Esophagus muscularis mucosa (tissue), 4 donors: ENCODE data around the gene TMEM235. TPM values are rescaled to one million over a fixed set of nuclear protein-coding genes. Genes with fewer than 3 reads are reported as not detected.

ENCODE experiments used
- DNase-seq: peaks from one replicate; pipeline ENCODE4 v3.0.0-alpha.2; 2017; ENCODE audit errors: extremely low spot score
- H3K27ac ChIP-seq, 4 donors: fragments of 200-600 bp; sonication (generic); replicated peaks in 1 of 4; 1 replicate in 3 of 4; 2 replicates in 1 of 4; pipeline ENCODE4 v1.5.1; 2016 to 2019; ENCODE audit warnings: mild to moderate bottlenecking in 1 of 4
- H3K27me3 ChIP-seq, 4 donors: fragments of 200-600 bp; sonication (generic); one replicate each; pipeline versions ENCODE4 v1.5.1 to v1.6.0; 2016 to 2019
- H3K36me3 ChIP-seq, 4 donors: fragments of 200-600 bp; sonication (generic); one replicate each; pipeline ENCODE4 v1.5.1; 2016 to 2019
- H3K4me1 ChIP-seq, 4 donors: fragments of 200-600 bp; sonication (generic); one replicate each; pipeline ENCODE4 v1.5.1; 2016 to 2019
- H3K4me3 ChIP-seq, 4 donors: fragments of 200-600 bp; sonication (generic); 1 replicate in 2 of 4; 2 replicates in 2 of 4; pipeline ENCODE4 v1.5.1; 2016 to 2019; ENCODE audit warnings: mild to moderate bottlenecking in 4 of 4, moderate library complexity in 1 of 4
- H3K9me3 ChIP-seq, 4 donors: fragments of 200-600 bp; sonication (generic); 1 replicate in 3 of 4; 2 replicates in 1 of 4; pipeline ENCODE4 v1.5.1; 2016 to 2019
- CTCF ChIP-seq, 3 experiments: fragments of 200-600 bp in 2 of 3; fragments of 450-650 bp in 1 of 3; sonication (generic) in 2 of 3; IDR thresholded peaks; one replicate each; pipeline ENCODE4 v1.5.1; 2017 to 2019; ENCODE audit warnings: antibody characterized with exemption in 3 of 3, mild to moderate bottlenecking in 2 of 3, moderate library complexity in 1 of 3
- EP300 ChIP-seq: sonication (generic); formaldehyde crosslinking; IDR thresholded peaks from one replicate; pipeline ENCODE4 v1.6.1; 2017; ENCODE audit warnings: antibody characterized with exemption
- POLR2A ChIP-seq: fragments of 450-650 bp; IDR thresholded peaks from one replicate; pipeline ENCODE4 v1.6.1; 2017; ENCODE audit warnings: antibody characterized with exemption, moderate library complexity, mild to moderate bottlenecking, low read depth
- POLR2AphosphoS5 ChIP-seq, 2 donors: sonication (generic); formaldehyde crosslinking; IDR thresholded peaks; one replicate each; pipeline ENCODE4 v1.6.1; 2017; ENCODE audit warnings: antibody characterized with exemption in 2 of 2
- WGBS: methylation state at CpG from one replicate; pipeline ENCODE4 v1.1.5; 2018; 5-methylcytosine and 5-hydroxymethylcytosine counted together
- intact Hi-C: fragments of 100-400 bp; cut with DNase I; formaldehyde crosslinking; loops from one replicate; pipeline ENCODE4 v1.15.1; 2023
- total RNA-seq, 4 donors: library from RNA; depleted of rRNA; stranded (reverse); fragments of >200 nt; gene quantifications; one replicate each; pipeline versions ENCODE4 v1.1.0 to v1.2.1, GENCODE V29; 2016

Gene TMEM235
- total RNA-seq, 4 donors from 2014 or later, result not detected

- H3K4me3 ChIP-seq, result no peak overlapping the region
- no peaks in the 10 kb centered on the region for H3K36me3 ChIP-seq
- H3K4me1 ChIP-seq, result peaks cover 0 to 20% (median 15%) of the 10 kb centered on the region in 4 donors
- intact Hi-C loops, result no loop called here
- H3K9me3 ChIP-seq, result no peaks in the 10 kb centered on the region
- no peak for TF ChIP-seq EP300
- TF ChIP-seq POLR2AphosphoS5 (IDR thresholded peaks at IDR 0.05), result no peak
- TF ChIP-seq POLR2A, result no peak
- TF ChIP-seq CTCF (IDR thresholded peaks at IDR 0.05), result no peak
- no peak for DNase-seq
- WGBS, result 72% methylated on average over 12 of the region's 12 CpGs
- H3K27me3 ChIP-seq, result peaks cover 0 to 47% (median 0%) of the 10 kb centered on the region in 4 donors
- no peak overlapping the region for H3K27ac ChIP-seq
Observed at GRCh38 chr17:78271419-78272170, 40.2 kb downstream of the TMEM235 start.

- H3K4me1 ChIP-seq, result peaks cover 0 to 20% (median 15%) of the 10 kb centered on the region in 4 donors
- no peaks in the 10 kb centered on the region for H3K9me3 ChIP-seq
- DNase-seq, result no peak
- H3K27ac ChIP-seq, result no peak overlapping the region
- intact Hi-C loops, result no loop called here
- no peak overlapping the region for H3K4me3 ChIP-seq
- no peaks in the 10 kb centered on the region for H3K36me3 ChIP-seq
- H3K27me3 ChIP-seq, result peaks cover 0 to 47% (median 0%) of the 10 kb centered on the region in 4 donors
- peak; percentile 27 to 45 for TF ChIP-seq POLR2AphosphoS5 (IDR thresholded peaks at IDR 0.05)
- no peak for TF ChIP-seq CTCF (IDR thresholded peaks at IDR 0.05)
- 56% methylated on average over 14 of the region's 17 CpGs for WGBS
Observed at GRCh38 chr17:78272181-78272913, 40.9 kb downstream of the TMEM235 start.

GRCh38 chr17:78272914-78273258 lies 41.5 kb downstream of the TMEM235 start:
- WGBS, result 59% methylated on average over 7 of the region's 7 CpGs
- DNase-seq, result no peak

GRCh38 chr17:78273813-78274212 lies 42.4 kb downstream of the TMEM235 start:
- H3K27ac ChIP-seq, result no peak overlapping the region
- WGBS, result 91% methylated on average over 6 of the region's 6 CpGs
- intact Hi-C loops, result no loop called here
- DNase-seq, result no peak
- H3K4me3 ChIP-seq, result no peak overlapping the region
- H3K4me1 ChIP-seq, result peaks cover 0 to 18% (median 12%) of the 10 kb centered on the region in 4 donors
- H3K9me3 ChIP-seq, result no peaks in the 10 kb centered on the region
- TF ChIP-seq POLR2AphosphoS5 (IDR thresholded peaks at IDR 0.05) (no peak), CTCF (IDR thresholded peaks at IDR 0.05) (no peak), POLR2A (no peak), EP300 (no peak)
- peaks cover 0 to 43% (median 0%) of the 10 kb centered on the region in 4 donors for H3K27me3 ChIP-seq
- H3K36me3 ChIP-seq, result no peaks in the 10 kb centered on the region

More at GRCh38 chr17:78272914-78273258, 41.5 kb downstream of the TMEM235 start:
- Histone ChIP-seq H3K4me1 (peaks cover 0 to 20% (median 15%) of the 10 kb centered on the region in 4 donors), H3K36me3 (no peaks in the 10 kb centered on the region), H3K27ac (no peak overlapping the region), H3K9me3 (no peaks in the 10 kb centered on the region), H3K27me3 (peaks cover 0 to 47% (median 0%) of the 10 kb centered on the region in 4 donors), H3K4me3 (no peak overlapping the region)
- intact Hi-C loops, result no loop called here
- TF ChIP-seq EP300 (no peak), POLR2A (no peak), POLR2AphosphoS5 (IDR thresholded peaks at IDR 0.05) (peak in 1 of 2 donors; percentile 2), CTCF (IDR thresholded peaks at IDR 0.05) (no peak)
